ENCODE data around the gene FJX1. TPM values are rescaled to one million over a fixed set of nuclear protein-coding genes. Genes with fewer than 3 reads are reported as not detected.

Gene FJX1
- total RNA-seq, 1 experiment from 2014 or later: 71.4 TPM

DNA sequence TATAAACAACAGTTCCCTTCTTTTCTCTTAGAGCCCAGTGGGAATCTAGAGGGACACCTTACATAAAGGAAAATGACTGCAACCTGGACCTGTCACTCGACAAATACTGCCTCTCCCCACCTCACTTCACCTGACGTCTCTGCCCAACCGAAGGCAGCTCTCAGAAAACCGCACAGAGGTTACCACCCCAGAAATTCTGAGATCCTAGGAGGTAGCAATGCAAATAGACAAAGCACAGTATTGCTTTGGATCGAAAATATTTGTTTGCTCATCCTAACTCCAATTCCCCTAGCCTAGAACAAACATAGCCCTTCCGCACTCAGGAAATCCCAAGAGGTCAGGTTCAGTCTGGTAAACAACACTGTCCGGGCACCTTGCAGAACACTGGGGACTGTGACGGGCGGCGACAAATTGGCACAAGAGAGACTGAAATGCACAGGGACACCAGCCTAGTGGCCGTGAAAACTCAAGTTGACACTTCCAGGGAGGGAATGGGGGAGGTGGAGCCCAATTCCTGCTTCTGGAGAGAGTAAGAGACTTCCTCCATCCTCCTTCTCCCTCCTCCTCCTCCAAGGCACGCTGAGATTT is 43.9 kb downstream of the FJX1 start:
- POLR2A ChIA-PET (ENCODE audit: unreplicated experiment): interaction anchor here (0.5 to 0.6 kb wide), 2 partner anchors 127 to 169 kb away, joined by 3 to 14 read pairs; no protein-coding TSS in a partner anchor
- peak overlapping the region; percentile 90 for H3K9ac ChIP-seq (ENCODE audit: low read length)
- H3F3A ChIP-seq (ENCODE audit: low read length, unreplicated experiment): peaks cover 7% of the 10 kb centered on the region
- CTCF ChIA-PET: interaction anchor here (0.6 kb wide), 2 partner anchors 174 to 562 kb away, joined by 3 to 5 read pairs; no protein-coding TSS in a partner anchor
- peak overlapping the region; percentile 74 for H3K4me3 ChIP-seq (ENCODE audit: low read length)
- H3K27me3 ChIP-seq (ENCODE audit: low read length): no peaks in the 10 kb centered on the region
- peaks cover 43% of the 10 kb centered on the region for H3K79me2 ChIP-seq (ENCODE audit: low read length)
- no peaks in the 10 kb centered on the region for H4K20me1 ChIP-seq (ENCODE audit: low read length)
- peaks cover 31% of the 10 kb centered on the region for H3K4me1 ChIP-seq (ENCODE audit: insufficient read depth, low read length)
- peak overlapping the region; percentile 91 for H3K27ac ChIP-seq (ENCODE audit: low read length)
- TF ChIP-seq EZH2 (IDR thresholded peaks at IDR 0.05; ENCODE audit: low read length, unreplicated experiment) (no peak), EZH2phosphoT487 (IDR thresholded peaks at IDR 0.05; ENCODE audit: borderline replicate concordance, low read length) (no peak)
- TF ChIP-seq, protein P1, sequence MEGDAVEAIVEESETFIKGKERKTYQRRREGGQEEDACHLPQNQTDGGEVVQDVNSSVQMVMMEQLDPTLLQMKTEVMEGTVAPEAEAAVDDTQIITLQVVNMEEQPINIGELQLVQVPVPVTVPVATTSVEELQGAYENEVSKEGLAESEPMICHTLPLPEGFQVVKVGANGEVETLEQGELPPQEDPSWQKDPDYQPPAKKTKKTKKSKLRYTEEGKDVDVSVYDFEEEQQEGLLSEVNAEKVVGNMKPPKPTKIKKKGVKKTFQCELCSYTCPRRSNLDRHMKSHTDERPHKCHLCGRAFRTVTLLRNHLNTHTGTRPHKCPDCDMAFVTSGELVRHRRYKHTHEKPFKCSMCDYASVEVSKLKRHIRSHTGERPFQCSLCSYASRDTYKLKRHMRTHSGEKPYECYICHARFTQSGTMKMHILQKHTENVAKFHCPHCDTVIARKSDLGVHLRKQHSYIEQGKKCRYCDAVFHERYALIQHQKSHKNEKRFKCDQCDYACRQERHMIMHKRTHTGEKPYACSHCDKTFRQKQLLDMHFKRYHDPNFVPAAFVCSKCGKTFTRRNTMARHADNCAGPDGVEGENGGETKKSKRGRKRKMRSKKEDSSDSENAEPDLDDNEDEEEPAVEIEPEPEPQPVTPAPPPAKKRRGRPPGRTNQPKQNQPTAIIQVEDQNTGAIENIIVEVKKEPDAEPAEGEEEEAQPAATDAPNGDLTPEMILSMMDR (conservative IDR thresholded peaks at IDR 0.05; ENCODE audit: low read depth, low read length): no peak
- intact Hi-C loops (cut with micrococcal nuclease): loop anchor here (1.0 to 2.0 kb wide), 2 partner anchors 31 to 45 kb away; no protein-coding TSS in a partner anchor
- ATAC-seq: peak; percentile 68
- peak; percentile 79 for DNase-seq
- peaks cover 17% of the 10 kb centered on the region; the same call in 1 of the 2 replicates for H3K36me3 ChIP-seq (ENCODE audit: low read depth, low read length)
- H3K4me2 ChIP-seq (ENCODE audit: low read length): peak overlapping the region; percentile 98
- H2AFZ ChIP-seq (ENCODE audit: low read length): peak overlapping the region; percentile 74
- BruUV-seq (replicated peaks): no TSS peak
- 0 out of 2 replicates have a peak, but pooled peaks cover 5% of the 10 kb centered on the region for H3K9me3 ChIP-seq (ENCODE audit: low read length)
- no peaks in the 10 kb centered on the region for H3K9me2 ChIP-seq (replicated peaks; ENCODE audit: low read length)

DNA sequence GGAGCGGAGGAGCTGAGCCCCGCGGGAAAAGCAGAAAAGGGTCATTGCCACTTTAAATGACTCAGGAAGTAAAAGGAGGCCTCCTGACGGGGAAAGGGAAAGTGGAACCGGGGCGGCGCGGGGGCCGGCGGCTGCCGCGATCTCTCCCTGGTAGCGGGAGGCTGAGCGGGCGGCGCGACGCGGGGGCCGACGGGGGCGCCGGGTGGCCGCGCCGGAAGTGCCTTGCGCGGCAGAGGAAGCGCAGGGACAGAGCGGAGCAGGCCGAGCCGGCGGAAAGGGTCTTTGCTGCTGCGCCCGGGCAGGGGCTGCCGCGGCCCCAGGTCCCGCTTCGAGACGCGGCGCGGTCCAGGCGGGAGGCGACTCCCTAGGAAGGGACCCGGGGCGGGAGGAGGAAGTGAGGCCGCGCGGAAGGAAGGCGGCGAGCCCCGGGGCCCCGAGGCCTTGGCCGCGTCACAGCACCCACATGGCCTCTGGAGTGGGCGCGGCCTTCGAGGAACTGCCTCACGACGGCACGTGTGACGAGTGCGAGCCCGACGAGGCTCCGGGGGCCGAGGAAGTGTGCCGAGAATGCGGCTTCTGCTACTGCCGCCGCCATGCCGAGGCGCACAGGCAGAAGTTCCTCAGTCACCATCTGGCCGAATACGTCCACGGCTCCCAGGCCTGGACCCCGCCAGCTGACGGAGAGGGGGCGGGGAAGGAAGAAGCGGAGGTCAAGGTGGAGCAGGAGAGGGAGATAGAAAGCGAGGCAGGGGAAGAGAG is 44.6 kb downstream of the FJX1 start, which contains the start of gene TRIM44:
Gene TRIM44 (plus strand): TSS at position 127 of the 759 bp plus-strand sequence. CDS start 337 bp downstream, at position 464.
- TF ChIP-seq EZH2phosphoT487 (IDR thresholded peaks at IDR 0.05; ENCODE audit: borderline replicate concordance, low read length): no peak
- no peak for TF ChIP-seq EZH2 (IDR thresholded peaks at IDR 0.05; ENCODE audit: low read length, unreplicated experiment)
- TF ChIP-seq, protein P1 (conservative IDR thresholded peaks at IDR 0.05; ENCODE audit: low read depth, low read length): no peak
- Histone ChIP-seq H3F3A (ENCODE audit: low read length, unreplicated experiment) (peaks cover 6% of the 10 kb centered on the region), H2AFZ (ENCODE audit: low read length) (peak within 1 kb of the TSS; percentile 74), H4K20me1 (ENCODE audit: low read length) (no peaks in the 10 kb centered on the region), H3K9me2 (replicated peaks; ENCODE audit: low read length) (no peaks in the 10 kb centered on the region), H3K79me2 (ENCODE audit: low read length) (peaks cover 50% of the 10 kb centered on the region), H3K9me3 (ENCODE audit: low read length) (0 out of 2 replicates have a peak, but pooled peaks cover 5% of the 10 kb centered on the region), H3K4me1 (ENCODE audit: insufficient read depth, low read length) (peaks cover 30% of the 10 kb centered on the region), H3K9ac (ENCODE audit: low read length) (peak within 1 kb of the TSS; percentile 90), H3K27ac (ENCODE audit: low read length) (peak within 1 kb of the TSS; percentile 91), H3K4me3 (ENCODE audit: low read length) (peak within 1 kb of the TSS; percentile 74), H3K4me2 (ENCODE audit: low read length) (peak within 1 kb of the TSS; percentile 98), H3K27me3 (ENCODE audit: low read length) (no peaks in the 10 kb centered on the region), H3K36me3 (ENCODE audit: low read depth, low read length) (peaks cover 17% of the 10 kb centered on the region; the same call in 1 of the 2 replicates)
- CTCF ChIA-PET: interaction anchor here (0.6 kb wide), 2 partner anchors 175 to 563 kb away, joined by 3 to 5 read pairs; no protein-coding TSS in a partner anchor
- ATAC-seq: peak; percentile 62
- intact Hi-C loops (cut with micrococcal nuclease): loop anchor here (1.0 to 2.0 kb wide), 2 partner anchors 32 to 46 kb away; no protein-coding TSS in a partner anchor
- no TSS peak for BruUV-seq (replicated peaks)
- POLR2A ChIA-PET (ENCODE audit: unreplicated experiment): interaction anchor here (0.5 to 0.6 kb wide), 2 partner anchors 128 to 168 kb away, joined by 3 to 14 read pairs; no protein-coding TSS in a partner anchor
- DNase-seq: peak; percentile 85

All from PC-3 (cell line).